ENCODE data around the gene PLCXD1.

PLCXD1 gene

DNA sequence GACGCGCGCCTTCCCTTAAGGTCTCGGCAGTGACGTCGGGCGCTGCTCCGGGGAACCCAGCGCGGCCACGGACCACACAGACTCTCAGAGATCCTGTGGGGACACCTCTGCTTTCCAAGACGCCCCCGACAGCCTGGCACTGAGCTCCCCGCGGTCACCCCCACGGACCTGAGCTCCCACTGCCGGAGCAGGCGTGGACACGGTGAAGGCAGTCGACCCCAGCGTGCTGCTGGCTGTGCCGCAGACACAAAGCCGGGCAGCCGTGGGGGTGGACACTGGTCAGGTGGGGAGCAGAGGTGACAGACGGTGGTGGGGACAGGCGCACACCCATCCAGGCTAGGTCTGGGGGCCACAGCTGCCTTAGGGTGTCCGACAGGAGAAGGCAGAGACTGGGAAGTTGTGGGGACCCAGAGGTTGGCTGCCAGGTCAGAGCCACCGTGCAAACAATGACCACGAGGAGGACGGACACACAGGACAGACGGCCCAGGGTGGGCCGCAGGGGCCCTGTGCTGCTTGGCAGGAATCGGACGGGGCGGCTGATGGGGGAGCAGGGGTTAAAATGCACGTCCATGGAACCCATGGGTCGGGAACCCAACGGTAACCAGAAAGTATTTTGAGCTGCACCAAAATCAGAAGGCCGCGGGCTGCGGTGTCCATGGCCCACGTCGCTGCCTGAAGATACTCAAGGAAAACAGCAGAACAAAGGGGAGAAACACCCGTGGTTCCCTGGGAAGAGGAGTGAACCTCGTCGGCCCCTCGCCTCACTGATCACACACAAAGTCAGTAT lies 54.0 kb downstream of the PLCXD1 start:
- DNase-seq (ENCODE audit: low read depth, low spot score) = no peak

DNA sequence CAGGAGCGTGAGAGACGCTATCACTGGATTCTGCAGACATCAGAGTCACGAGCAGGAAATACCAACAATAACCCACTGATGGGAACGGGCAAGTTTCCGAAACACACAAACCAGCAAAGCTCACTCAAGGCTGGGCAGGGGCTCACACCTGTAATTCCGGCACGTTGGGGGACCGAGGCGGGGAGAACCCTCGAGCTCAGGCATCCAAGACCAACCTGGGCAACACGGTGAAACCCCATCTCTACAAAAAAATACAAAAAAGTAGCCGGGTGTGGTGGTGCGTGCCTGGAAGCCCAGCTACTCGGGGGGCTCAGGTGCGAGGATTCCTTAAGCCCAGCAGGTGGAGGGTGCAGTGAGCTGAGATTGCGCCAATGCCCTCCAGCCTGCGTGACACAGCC lies 54.6 kb downstream of the PLCXD1 start:
- no peak for DNase-seq (ENCODE audit: low read depth, low spot score)

DNA sequence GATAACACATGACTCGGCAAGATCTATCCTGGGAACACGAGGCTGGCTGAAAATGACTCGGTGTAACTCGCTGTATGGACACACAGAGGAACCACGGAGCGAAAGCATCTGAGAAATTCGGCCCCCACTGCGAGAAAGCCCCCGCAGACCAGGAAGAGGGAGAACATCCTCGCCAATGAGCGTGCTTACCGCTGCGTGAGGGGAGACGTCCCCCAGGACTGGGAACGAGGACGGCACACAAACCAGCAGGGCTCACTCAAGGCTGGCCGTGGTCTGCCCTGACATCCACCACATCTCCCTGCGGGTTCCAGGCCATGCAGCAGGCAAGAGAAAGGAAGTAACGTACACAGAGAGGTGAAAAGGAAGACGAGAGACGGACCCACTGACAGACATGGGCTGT lies 55.0 kb downstream of the PLCXD1 start:
- DNase-seq (ENCODE audit: low read depth, low spot score) = no peak

DNA sequence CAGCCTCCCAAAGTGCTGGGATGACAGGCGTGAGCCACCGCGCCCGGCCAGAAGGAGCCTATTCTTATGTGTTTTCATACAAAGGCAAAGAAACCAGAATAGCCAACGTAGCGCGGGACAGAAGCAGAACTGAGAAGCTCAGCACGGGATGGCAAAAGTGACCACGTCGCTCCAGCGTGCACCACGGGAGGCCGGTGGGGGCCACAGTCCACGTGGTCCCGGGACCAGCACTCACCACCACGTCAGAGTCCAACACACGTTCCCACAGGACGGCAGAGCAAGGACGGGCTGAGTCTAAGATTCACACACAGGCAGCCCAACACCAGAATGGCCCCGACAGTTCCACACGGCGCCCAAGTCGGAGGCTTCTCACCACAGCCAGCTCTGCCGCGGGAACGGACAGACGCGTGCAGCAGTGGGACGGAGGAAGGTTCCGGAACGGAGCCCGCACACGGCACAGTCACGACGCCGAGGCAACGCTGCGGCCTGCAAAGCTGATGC lies 56.2 kb downstream of the PLCXD1 start:
- DNase-seq (ENCODE audit: low read depth, low spot score) = no peak

DNA sequence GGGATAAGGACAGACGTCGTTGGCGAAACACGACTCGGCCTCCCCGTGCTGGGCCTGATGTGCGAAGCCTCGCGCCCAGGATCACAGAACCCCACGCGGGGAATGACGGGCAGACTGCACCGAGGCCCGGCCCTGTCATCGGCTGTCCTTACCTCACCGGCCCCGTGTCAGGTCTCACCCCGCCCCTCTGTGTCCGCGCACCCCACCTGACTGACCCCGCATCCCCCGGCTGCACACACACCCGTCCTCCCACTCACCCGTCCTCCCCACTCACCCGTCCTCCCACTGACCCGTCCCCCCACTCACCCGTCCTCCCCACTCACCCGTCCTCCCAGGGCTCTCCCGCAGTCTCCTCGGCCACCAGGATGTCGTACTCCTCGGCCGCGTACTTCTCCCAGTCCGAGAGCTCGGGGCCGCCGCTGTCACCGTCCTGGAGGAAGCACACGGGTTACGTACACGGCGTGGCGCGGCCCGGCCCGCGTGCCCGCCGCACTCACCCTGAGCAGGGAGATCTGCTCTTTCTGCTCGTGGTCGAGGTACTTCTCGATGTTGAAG lies 57.2 kb downstream of the PLCXD1 start:
- DNase-seq (ENCODE audit: low read depth, low spot score) = no peak

DNA sequence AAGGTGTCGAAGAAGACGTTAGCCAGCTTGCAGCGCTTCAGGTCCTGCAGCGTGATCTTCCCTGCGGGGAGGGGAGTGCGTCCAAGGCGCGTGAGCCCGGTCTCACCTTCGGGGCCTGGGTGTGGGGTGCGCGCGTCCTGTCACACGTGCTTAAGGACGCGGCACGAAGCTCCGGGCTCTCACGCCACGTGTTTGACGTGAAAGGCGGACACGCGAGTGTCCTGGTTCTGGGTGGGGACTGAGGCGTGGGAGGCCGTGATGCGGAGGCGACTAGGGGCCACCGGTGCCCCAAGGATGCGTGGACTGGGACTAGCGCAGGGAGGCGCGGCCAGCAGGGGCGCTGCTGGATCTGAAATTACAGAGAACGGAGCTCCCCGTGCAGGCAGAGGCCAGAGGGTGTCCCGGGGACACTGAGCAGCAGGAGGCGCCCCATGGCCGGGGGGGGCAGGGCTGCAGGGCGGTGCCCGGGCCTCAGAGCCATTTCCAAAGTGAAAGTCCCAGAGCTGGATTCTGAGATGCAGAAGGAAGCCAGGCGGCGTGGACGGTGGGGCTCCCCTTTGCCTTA lies 57.7 kb downstream of the PLCXD1 start:
- no peak for DNase-seq (ENCODE audit: low read depth, low spot score)

DNA sequence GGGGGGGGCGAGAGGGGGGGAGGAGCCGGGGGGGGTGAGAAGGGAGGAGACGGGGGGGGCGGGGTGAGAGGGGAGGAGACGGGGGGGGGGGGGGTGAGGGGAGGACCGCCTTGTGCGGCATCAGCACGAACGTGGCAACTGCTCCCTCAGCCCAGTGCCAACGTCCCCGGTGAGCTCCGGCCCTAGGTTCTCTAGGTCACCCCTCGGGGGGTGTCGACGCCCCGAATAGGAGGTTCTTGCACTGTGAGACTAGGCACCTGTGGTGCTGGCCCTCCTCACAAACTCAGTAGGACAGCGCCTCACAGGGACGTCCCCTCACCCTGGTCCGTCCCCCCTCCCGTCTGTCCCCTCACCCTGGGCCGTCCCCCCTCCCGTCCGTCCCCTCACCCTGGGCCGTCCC lies 58.9 kb downstream of the PLCXD1 start:
- no peak for DNase-seq (ENCODE audit: low read depth, low spot score)

DNA sequence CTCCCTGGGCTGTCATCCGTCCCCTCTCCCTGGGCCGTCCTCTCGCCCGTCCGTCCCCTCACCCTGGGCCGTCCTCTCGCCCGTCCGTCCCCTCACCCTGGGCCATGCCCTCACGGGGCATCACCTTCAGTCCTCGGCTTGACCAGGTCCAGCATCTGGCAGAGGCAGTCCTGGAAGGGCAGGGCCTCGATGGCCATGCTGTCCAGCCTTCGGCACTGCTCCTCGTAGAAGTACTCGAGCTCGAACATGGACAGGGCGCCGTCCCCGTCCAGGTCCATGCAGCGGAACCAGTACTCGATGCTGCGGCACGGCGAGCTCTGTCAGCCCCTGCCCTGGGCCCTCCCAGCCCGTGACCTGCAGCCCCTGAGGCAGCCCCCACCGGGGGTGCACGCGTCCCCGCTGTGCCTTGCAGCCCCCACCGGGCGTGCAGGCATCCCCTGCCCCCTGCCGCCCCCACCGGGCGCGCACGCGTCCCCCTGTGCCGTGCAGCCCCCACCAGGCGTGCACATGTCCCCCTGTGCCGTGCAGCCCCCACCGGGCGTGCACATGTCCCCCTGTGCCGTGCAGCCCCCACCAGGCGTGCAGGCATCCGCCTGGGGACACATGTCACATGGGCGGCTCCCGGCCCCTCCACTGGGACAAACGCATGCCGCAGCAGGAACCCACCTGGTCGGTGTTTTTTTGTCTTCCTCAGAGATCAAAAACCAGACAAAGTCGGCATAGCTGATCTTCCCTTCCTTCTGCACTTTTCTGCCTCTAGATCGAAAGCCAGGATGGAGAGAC lies 59.7 kb downstream of the PLCXD1 start:
- DNase-seq (ENCODE audit: low read depth, low spot score) = no peak

DNA sequence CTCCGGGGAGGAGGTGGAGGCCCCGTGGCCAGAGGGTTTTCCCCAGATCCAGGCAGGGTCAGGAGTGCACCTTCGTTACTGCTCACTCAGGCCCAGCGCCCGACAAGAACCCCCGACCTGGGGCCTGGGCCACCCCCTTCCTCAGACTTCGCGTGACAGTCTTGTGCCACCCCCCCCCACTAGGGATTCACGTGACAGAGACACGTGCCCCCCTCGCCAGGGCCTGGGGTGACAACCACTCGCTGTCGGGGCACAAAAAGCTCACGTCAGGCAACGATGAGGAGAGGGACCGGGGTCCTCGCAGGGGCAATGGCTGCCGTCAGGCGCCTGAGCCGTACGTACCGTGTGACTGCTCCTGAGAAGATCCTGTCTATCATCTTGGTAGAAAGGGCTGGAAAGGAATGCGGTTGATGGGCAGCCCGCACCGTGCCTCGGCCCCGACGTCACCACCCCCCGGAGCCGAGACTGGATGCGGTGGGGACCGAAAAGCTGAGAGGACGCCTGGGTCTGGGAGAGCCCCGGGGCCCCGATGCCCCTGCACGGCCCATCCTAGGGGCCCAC lies 60.4 kb downstream of the PLCXD1 start:
- DNase-seq (ENCODE audit: low read depth, low spot score) = no peak

DNA sequence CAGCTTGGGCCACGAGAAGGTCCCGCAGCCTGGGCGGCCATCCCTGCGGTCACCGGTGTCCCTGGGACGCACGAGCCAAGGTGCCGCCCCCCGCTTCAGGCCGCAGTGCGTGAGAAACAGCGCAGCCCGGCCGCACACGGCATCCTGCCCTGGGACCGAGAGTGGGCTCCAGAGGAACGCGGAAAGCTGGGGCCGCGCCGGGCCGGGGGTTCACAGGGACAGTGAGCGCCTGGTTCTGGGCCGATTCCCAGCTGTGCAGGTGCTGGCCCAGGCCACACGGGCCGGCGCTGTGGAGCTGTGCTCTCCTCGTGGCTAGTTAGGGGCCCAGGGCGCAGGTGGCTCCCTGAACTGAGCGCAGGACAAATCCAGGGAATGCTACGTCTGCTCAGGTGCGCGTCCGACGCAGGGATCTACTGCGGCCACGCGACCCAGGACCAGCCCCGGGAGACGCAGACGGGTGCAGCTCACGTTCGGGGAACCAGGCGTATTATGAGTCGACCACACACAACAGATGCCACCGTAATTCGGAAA lies 63.3 kb downstream of the PLCXD1 start:
- DNase-seq (ENCODE audit: low read depth, low spot score) = no peak

DNA sequence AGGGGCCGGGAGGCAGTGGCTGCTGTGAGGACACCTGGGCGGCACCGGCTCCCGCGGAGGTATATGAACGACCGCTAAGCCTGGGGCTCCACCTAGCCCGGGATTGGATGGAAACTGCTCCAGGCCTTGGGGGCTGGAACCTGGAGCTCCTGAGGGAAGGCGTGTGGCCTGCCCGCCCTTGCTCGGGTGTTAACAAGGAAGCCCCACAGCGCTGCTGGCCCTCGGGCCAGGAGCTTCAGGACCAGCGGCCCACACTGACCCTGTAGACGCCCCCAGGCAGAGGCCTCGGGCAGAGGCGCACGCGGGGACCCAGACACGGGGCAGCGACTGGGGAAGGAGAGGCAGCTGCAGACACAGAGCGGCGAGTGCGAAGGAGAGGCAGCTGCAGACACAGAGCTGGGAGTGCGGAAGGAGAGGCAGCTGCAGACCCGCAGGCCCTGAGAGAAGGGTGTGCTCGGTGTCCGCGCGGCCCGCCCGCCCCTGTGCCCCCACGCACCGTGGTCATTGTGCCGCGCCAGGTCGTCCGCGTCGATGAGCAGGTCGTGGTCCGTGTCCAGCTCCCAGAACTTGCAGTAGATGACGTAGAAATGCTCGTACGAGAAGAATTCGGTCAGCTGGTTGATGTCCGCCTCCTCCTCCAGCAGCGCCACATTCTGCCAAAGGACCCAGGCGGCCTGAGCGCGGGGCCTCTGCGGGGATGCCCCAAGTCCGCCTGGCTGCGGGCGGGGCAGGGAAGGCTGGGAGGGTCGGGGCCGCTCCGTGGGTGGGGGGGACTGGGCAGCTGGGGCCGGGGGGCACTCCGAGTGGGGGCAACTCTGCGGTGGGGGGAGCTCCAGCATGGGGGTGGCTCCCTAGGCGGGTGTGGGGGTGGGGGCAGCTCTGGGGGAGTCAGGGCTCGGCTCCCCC lies 64.1 kb downstream of the PLCXD1 start:
- no peak for DNase-seq (ENCODE audit: low read depth, low spot score)

DNA sequence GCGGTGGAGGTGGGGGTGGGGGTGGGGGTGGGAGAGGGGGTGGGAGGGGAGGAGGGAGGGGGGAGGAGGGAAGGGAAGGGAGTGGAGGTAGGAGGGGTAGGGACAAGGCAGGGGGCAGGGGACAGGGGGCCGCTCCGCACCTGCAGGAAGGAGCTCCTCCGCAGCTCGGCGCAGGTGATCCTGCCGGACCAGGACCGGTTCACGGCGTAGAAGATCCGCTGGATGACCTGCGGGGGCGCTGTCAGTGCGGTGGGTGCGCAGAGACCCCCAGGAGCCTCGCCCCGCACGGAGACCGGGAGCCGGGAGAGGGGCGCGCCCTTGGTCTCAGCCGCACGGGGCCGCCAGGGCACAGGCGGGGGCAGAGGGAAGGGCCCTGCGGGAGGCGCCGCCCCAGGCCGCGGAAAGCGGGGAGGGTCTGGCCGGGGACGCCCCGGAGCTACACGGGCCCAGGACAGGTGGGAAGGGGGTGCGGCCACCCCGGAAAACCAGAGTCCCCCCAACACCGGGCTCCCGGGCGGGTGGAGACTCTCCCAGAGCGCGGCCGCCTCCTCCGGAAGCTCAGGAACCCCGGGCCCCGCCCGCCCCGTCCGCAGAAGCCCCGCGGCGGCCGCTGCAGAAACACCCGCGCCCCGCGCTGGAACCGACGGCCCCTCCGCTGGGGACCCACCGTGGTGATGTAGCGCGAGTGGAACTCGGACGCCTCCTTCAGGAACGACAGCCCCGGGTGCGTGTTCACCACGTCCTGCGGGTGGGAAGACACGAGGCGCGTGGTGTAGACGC lies 65.0 kb downstream of the PLCXD1 start:
- DNase-seq (ENCODE audit: low read depth, low spot score) = no peak

DNA sequence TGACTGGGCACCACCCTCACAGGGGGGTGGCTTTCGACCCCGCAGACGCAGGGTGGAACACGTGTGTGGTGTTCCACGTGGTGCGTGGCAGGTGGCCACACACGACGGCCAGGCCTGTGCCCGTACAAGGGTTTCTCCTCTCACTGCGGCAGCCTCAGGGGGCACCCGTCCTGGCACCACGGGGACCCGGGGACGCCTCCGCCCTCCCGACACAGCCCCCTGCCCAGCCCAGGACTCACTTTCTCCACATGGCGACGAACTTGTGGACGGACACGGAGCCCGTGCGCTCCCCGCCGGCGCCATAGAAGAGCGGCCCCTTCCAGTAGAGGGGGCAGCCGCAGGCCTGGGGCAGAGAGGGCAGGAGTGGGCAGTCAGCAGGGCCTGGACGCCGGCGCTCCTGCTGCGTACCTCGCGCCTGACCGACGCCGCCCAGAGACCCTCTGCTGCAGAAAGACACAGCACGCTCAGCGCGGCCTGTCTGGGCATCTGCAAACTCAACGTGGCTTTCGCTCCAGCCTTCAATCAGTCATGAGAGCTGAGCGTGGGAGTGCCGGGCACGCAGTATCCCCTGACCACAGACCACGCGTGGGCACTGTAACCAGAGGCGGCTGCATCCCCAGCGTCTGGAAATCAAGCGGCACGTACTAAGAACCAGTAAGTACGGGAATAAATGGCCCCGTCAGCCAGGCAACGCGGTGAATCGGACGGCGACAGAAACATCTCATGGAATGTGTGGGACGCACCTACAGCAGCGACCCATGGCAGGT lies 66.4 kb downstream of the PLCXD1 start:
- no peak for DNase-seq (ENCODE audit: low read depth, low spot score)

DNA sequence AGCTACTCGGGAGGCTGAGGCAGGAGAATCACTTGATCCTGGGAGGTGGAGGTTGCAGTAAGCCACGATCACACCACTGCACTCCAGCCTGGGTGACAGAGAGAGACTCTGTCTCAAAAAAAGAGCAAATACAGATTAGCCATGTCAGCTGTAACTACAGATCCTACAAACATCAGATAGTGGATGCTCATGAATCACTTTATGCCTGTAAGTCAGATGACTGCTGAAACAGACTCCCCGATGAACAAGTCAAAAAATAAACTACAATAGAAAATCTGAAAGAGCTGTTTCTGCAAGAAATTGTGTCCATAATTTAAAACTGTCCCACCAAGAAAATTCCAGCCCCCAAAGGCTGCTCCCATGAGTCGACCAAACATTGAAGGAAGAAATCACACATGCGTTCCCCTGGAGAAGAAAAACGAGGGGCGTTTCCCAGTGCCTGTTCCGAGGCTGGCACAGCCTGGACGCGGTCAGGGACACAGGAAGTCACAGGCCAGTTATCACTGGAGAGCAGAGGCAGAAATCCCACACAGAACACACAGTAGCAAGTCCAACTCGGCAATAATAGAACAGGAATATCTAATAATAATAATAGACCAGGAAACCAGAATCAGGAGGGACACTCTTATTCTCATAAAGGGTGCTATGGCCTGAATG lies 67.4 kb downstream of the PLCXD1 start:
- no peak for DNase-seq (ENCODE audit: low read depth, low spot score)

DNA sequence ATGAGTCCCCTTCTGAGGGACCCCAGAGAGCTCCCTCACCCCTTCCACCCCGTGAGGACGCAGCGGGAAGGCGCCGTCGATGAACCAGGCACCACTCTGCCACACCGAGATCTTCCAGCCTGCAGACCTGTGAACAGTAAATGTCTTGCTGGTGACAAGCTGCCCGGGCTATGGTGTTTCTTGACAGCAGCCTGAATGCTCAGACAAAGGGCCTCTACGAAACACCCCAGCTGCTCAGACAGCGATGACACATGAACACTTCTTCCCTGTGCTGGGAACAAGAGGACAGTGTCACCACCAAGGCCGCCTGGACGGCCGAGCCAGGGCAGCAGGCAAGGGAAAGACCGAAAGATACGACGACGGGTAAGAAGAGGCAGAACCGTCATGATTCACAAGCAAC lies 68.0 kb downstream of the PLCXD1 start:
- no peak for DNase-seq (ENCODE audit: low read depth, low spot score)

DNA sequence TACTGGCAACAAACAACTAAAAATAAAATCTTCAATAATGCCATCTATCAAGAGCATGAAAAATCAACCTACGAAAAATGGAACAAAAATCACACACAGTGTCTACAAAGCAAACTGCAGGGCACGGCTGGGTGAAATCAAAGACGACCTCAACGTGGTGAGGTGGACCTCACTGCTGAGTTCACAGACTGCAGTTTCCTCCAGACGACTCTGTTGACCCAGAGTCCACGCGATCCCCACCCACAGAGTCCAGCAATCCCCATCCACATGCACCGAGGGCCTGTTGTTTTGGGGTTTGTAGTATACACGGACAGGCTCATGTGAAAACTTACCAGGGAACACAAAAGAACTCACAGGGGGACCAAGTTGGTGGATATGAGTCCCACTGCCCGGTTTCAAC lies 68.5 kb downstream of the PLCXD1 start:
- no peak for DNase-seq (ENCODE audit: low read depth, low spot score)

DNA sequence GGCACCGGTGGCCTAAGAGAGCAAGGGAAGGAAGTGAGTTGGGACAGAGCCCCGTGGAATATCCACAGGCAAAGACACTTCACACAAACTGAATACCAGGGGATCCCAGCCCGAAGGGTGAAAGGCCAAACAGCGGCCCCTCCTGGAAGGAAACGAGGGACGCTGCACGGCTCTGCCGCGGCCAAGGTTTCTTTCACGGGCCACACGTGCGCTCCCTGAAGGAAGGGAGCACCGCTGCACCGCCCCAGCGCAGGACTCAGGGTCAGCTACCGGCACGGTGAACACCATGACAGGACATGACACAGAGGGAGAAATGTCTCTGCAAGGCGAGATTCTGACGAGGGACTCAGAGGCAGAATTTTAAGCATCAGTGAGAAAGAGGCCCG lies 69.0 kb downstream of the PLCXD1 start:
- no peak for DNase-seq (ENCODE audit: low read depth, low spot score)

DNA sequence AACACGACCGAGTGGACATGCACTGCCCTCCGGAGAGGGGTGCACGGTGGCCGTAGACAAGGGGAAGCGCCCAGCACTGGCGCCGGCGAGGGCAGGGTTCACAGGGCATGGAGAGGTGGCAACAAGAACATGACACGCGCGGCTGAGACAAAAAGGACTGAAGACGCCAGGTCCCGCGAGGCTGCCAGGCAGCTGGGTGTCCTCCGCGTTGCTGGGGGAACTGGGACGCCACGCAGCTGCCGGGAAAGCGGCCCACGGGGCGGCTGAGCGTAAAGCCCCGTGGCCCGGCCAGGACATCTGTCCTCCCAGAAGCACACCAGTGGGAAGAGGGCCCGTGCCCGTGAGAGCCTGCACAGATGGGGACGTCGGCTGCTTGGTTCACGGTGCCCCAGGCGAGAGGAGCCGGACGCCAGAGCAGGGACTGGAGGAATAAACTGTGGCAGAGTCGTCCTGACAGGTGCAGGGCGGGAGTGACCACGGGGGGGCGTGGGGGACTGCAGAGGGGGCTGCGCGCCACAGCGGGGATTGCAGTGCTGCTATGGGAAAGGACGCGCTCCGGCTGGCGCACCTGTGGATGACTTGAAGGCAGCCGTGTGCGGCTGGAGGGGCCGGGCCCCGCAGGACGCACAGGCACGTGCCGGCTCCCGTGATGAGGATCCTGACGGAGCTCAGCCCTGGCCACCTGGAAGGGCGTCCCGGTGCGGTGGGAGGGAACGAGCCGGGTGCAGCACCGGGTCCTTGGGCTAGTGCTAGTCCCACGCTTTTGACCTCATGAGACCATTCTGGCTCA lies 69.5 kb downstream of the PLCXD1 start:
- DNase-seq (ENCODE audit: low read depth, low spot score) = no peak

Measured in activated naive CD8-positive, alpha-beta T cell treated with anti-CD3 and anti-CD28 coated beads, Interleukin-2, amount 50 U/mL, for 16 hours (primary cell).